ENCODE measurements around the gene MCAM. TPM values are rescaled to one million over a fixed set of nuclear protein-coding genes. Genes with fewer than 3 reads are reported as not detected.

The MCAM gene
- total RNA-seq, 1 experiment from 2014 or later = 26.4 TPM

- CTCF ChIA-PET = interaction anchor here (1.1 kb wide), 1 partner anchor 60 kb away, joined by 3 read pairs; the partner anchor contains the start of gene CBL
- DNase-seq (ENCODE audit: low spot score) = no peak
These were observed 50.9 kb downstream of the MCAM start for GRCh38 chr11:119266063-119266462.

GRCh38 chr11:119263352-119263940 lies 53.5 kb downstream of the MCAM start:
- no peak overlapping the region for H3K4me3 Mint-ChIP-seq
- H3K9me3 Mint-ChIP-seq = no peaks in the 10 kb centered on the region
- no peak for ATAC-seq
- no peaks in the 10 kb centered on the region for H3K36me3 Mint-ChIP-seq
- ChIA-PET CTCF (interaction anchor here (0.6 kb wide), 1 partner anchor 1082 kb away, joined by 3 read pairs; no protein-coding TSS in a partner anchor), POLR2A (no interaction called here)
- no peaks in the 10 kb centered on the region for H3K27me3 Mint-ChIP-seq (ENCODE audit: low read depth)
- H3K4me1 Mint-ChIP-seq = peaks cover 13% of the 10 kb centered on the region
- H3K27ac Mint-ChIP-seq = 0 out of 2 replicates have a peak overlapping the region, but pooled peaks have one; percentile 3
- TF ChIP-seq ZNF423 (CRISPR knock-in tag; IDR thresholded peaks at IDR 0.05) (no peak), TP53 (CRISPR knock-in tag; IDR thresholded peaks at IDR 0.05) (no peak), ZNF425 (CRISPR knock-in tag; conservative IDR thresholded peaks at IDR 0.05) (no peak), SOX15 (CRISPR knock-in tag; IDR thresholded peaks at IDR 0.05) (no peak), E2F1 (CRISPR knock-in tag; IDR thresholded peaks at IDR 0.05) (no peak), ZNF281 (CRISPR knock-in tag; IDR thresholded peaks at IDR 0.05) (no peak), SMAD4 (CRISPR knock-in tag; IDR thresholded peaks at IDR 0.05) (no peak), HMGA2 (CRISPR knock-in tag; IDR thresholded peaks at IDR 0.05) (no peak)
- DNase-seq (ENCODE audit: low spot score) = no peak

More at GRCh38 chr11:119266063-119266462, 50.9 kb downstream of the MCAM start:
- peak overlapping the region; percentile 55; the same call in 1 of the 2 replicates for H3K27ac Mint-ChIP-seq
- peaks cover 6% of the 10 kb centered on the region for H3K4me1 Mint-ChIP-seq
- ATAC-seq = no peak
- no peaks in the 10 kb centered on the region for H3K36me3 Mint-ChIP-seq
- H3K4me3 Mint-ChIP-seq = no peak overlapping the region
- H3K27me3 Mint-ChIP-seq (ENCODE audit: low read depth) = no peaks in the 10 kb centered on the region
- no peaks in the 10 kb centered on the region for H3K9me3 Mint-ChIP-seq
- TF ChIP-seq CREM (CRISPR knock-in tag; IDR thresholded peaks at IDR 0.05) (no peak), NFATC4 (CRISPR knock-in tag; IDR thresholded peaks at IDR 0.05) (no peak), HMGA2 (CRISPR knock-in tag; IDR thresholded peaks at IDR 0.05) (no peak), TCF7 (CRISPR knock-in tag; IDR thresholded peaks at IDR 0.05; ENCODE audit: low read depth) (no peak), ZNF263 (CRISPR knock-in tag; IDR thresholded peaks at IDR 0.05; ENCODE audit: low read depth) (no peak), ZNF532 (CRISPR knock-in tag; IDR thresholded peaks at IDR 0.05; ENCODE audit: borderline replicate concordance) (no peak)
- POLR2A ChIA-PET = no interaction called here

All from WTC11 (cell line).